Measurements from ENCODE around the gene ZNF500. TPM values are rescaled to one million over a fixed set of nuclear protein-coding genes. Genes with fewer than 3 reads are reported as not detected.

Gene ZNF500
- 9.7 and 10.9 TPM in 2 replicates for total RNA-seq

DNA sequence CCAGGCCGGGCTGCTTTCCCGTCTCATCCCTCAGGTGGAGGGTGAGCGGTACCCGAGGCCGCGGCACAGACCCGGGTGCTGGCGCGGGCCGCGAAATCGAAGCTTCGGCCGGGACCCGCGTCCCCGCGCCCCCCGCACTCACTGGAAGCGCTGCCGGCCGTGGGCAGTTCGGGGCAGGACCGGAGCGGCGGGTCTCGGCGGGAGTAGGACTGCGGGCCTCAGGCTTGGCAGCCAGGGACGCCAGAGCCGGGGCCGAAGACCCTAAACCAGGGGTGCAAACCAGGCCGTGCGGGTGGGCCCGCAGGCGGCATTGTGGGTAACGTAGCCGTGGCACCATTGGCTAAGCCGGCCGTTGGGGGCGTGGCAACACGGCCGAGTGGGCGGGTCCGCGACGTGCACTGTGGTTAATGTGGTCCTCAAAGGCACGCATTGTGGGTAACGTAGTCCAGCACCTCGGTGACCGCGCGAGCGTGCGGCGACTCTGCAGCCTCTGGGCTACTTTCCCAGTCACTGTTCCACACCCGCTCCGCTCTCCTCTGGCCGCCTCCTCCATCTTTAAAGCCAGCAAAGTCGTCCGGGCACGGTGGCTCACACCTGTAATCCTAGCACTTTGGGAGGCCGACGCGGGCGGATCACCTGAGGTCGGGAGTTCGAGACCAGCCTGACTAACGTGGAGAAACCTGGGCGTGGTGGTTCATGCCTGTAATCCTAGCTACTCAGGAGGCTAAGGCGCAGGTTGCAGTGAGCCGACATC lies at the start of gene ZNF500:
Gene ZNF500, minus strand, starts transcription at position 288 of the 754 bp plus-strand sequence. CDS start 1,184 bp downstream, outside the sequence.
- peak; percentile 98 for DNase-seq

DNA sequence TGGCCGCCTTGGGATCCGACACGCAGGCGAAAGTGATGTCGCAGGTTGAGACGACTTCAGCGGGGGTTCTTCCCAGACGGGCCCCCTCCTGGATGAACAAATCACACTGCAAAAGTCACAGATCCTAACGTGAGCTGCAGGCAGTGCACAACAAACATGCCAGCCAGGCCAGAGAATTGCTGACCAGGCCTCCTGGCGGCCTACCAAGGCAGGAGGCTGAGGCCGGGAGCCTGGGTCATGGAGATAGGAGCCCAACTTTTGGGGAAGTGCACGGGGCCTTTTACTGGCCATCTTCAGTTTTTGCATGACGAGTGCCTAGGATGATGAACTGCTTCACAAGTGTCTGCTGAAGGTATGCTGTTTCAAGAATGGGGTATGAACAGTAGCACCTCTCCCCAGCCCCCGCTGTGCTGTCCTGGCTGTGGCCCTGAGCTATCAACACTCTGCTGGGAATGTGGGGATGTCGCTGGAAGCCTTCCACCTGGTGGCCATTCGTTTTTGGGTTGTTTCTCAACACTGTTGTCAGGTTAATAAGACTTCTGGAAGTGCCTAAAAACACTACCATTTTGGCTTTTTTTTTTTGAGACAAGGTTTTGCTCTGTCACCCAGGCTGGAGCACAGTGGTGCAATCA lies 47.7 kb upstream of the ZNF500 start:
- no peak for DNase-seq

DNA sequence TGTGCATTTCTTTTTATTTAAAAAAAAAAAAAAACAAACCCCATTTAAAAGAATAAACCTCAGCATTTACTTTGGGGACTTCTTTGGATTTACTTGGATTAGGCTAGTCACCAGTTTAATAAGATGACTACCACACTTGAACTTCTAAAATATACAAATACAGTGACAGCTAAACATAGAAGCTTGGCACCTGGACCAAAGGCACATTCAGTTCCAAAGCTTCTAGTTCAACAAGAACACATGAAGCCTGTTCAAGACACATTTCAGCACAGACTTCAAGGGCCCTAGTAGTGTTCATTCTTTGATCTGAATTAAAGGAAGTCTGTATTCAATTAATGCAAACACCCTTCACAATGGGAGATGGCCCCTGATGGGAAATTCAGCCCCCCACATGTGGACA lies 47.1 kb upstream of the ZNF500 start:
- DNase-seq = no peak

DNA sequence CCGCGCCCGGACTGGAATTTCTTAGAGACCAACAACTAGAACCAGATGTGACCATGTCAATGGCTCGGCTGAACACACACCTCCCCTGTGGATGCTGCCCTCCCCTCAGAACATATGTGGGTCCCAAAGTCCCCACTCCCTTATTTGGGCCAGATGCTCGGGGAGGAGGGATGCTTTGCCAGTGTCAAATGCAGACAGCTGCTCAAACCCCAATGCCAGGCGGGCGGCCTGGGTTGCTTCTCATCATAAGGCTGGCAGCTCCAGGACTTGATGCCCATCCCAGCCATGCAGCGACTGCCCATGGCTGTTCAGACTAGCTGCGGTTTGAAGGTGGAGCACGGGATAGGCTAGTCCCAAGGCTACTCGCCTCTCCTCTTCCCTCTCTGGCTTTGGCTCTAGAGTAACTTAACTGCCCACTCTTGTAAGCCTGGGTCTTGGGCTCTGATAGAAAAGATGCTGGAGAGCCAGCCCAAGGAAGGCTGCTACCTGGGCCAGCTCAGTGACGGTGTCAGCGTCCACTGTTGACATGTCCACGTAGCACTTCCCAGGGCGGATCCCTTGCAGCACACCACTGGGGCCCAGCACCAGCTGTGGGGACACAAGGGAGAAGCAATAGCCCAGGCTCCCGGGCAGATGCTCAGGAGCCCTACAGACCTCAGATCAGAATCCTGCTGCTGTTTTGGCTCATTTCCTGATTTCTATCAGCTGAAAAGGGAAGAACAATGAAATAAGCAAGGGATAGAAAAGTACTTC lies 46.5 kb upstream of the ZNF500 start:
- no peak for DNase-seq

DNA sequence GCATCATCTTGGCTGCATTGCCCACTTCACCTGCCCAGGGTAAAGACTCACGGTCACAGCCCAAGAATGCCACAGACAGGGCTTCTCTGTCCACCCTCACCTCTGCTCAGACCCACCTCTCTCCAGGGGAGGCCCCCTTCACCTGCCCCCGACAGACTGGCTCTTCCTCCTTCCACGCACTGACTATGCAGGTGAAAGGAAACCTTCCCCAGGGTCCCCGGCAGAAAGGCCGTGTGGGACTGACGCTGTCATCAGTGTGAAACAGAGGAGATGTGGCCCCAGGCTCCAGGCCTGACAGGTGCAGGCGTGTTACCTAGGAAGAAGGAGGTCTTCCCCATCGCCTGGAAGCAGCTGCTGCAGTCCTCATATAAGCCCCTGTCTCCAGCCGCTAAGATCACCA lies 44.8 kb upstream of the ZNF500 start:
- DNase-seq = no peak

DNA sequence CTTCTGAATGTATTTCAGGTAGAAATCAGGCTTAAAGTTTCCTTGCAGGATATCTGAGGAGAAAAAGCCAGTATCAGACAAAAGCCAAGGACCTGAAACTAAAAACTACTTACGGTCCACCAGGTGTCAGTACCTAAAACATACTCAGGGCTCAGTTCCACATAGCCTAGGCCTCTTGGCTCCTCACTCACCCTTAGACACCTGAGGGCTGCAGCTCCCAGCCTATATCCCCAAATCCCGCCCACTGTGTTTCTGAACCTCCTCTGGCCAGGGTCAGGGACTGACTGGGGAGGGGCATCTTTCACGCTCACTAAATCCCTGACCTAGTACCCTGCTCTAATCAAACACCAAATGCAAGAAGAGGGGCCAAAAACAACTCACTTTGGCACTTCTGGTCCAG lies 44.3 kb upstream of the ZNF500 start:
- no peak for DNase-seq

DNA sequence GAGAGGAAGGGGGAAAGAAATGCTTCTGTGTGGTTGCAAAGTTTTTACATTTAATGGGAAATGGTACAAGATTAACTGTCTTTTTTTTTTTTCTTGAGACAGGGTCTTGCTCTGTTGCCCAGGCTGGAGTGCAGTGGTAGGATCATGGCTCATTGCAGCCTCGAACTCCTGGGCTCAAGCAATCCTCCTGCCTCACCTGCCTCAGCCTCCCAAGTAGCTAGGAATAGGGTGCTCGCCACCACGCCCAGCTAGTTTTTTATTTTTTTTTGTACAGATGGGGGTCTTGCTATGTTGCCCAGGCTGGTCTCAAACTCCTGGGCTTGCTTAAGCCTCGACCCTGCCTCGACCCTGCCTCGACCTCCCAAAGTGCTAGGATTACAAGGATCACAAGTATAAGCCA lies 39.3 kb upstream of the ZNF500 start:
- no peak for DNase-seq

DNA sequence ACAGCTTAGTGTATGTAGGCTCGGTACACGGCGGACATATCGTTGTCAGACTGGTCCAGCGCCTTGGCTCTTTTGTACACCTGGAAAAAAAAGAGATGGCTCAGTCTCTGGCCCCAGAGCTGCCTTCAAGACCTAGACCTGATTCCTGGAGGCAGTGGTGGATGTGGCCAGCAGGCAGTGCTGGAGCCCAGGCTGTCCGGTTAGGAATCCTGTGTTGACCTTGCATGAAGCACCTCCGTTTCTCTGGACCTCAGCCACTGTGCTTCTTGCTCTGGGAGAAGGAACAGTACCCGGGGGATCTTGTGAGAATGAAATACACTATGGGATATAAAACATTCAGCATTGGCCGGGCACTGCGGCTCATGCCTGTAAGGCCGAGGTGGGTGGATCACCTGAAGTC lies 38.3 kb upstream of the ZNF500 start:
- DNase-seq = no peak

DNA sequence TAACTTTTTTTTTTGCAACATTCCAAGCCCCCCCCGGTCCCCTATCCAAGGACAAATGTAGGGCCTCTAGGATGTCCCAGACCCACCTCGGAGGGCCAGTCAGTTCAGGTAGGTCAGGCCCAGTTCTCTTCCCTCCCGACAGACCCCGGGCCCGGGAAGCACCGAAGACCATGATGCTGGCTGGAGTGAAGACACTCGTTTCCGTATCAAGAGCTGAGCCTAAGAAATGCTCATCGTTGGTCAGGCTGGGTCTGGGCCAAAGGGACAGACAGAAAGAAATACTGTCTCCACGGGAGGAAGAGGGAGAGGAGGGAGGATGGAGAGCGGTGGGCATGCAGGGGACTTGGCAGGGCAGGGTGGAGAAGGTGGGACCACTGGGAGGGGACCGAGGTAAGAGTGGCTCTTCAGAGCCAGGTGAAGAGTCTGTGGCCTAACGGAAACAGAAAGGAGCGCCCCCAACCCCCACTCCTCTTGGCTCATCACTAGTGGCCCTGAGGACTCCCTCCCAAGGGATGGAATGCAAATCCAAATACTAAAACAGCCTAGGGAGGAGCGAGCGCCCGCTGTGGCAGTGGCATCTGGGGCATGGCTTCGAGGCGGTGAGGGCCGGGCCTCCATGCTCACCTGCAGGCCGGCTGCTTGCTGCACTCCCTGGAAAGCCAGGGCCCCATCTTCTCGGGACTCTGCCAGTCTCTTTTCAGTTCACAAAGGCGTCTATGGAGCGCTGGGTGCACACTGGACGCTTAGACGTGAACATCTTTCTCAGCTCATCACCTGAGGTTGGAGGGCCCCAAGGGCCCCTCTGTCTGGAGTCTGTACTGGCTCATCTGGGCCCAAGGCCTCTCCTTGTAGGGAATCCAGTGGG lies 37.2 kb upstream of the ZNF500 start:
- no peak for DNase-seq

DNA sequence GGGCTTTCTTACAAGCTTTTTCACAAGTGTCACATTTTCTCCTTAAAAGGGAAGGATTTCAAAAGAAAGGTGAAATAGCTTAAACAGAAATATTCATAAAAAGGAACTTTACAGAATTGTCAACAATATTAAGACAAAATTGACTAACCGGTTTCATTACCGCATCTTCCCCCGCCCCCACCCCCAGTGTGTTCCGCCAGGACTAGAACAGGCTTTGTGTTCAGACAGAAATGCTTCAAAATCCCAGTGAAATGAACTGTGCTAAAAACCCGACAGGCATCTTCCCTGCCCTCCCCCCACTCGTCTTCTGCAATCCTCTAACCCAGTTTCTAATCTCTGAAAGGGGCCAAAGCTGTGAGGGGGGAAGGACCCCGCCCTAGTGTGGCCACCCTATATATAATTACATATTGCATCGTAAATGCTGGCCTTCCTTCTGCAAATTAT lies 36.5 kb upstream of the ZNF500 start:
- no peak for DNase-seq

DNA sequence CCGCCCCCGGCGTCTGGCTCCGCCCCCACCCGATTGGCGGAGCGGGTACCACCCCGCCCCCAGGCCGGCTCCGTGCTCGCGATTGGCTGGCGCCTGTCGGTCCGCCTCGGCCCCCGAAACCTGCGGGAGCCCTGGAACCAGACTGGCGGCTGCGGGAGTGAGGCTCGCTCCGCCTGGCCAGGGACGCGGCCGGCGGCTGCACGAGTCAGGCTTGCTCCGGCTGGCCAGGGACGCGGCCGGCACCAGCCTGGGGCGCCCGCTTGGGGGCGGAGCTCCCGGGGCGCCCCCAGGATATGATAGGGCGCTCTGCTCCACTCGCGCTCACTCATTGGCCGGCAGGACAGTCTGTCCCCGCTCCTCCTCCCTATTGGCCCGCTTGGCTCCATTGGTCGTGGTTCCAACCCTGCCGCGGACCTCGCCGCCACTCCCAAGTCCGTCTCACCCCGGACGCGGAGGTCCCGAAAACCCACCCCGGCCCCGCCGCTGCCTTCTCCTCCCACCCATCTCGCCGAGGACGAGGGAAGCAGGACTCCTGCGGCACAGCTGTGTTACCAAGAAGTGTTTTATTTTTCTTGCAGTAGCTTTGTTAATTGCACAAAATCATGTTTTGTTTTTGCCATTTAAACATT lies 35.8 kb upstream of the ZNF500 start:
- peak; percentile 92 for DNase-seq

DNA sequence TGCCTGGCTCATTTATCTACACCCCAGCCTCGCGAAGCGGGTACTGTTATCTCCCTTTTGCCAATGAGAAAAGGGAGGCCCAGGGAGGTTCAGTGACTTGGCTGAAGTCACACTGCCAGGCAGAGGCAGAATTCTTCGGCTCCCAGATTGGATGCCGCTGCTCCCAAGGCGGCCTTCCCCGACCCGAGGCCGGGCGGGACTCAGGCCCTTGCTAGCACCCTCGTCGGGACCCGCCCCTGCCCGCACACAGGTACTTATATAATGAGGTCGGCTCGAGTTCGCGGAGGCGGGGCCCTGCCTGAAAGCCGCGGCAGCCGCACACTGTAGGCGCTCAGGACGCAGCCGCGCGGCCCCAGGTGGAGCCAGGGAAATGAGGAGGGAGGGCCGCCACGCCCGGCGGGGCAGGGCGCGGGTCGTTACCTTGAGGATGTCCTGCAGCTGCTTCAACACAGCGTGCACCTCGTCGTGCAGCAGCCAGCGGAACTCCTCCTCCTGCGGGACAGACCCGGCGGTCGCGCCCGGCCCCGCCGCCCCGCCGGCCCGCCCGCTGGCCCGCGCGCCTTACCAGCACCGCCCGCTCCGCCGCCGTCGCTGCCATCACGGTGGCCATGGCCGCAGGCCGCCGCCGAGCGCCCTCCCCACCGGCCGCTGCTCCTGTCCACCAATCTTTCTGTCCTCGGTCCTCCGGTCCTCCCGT lies 35.1 kb upstream of the ZNF500 start, which contains the start of gene ROGDI:
Gene ROGDI, minus strand, starts transcription at position 672 of the 697 bp plus-strand sequence. Its CDS starts 62 bp downstream, at position 610.
- peak; percentile 46 for DNase-seq

DNA sequence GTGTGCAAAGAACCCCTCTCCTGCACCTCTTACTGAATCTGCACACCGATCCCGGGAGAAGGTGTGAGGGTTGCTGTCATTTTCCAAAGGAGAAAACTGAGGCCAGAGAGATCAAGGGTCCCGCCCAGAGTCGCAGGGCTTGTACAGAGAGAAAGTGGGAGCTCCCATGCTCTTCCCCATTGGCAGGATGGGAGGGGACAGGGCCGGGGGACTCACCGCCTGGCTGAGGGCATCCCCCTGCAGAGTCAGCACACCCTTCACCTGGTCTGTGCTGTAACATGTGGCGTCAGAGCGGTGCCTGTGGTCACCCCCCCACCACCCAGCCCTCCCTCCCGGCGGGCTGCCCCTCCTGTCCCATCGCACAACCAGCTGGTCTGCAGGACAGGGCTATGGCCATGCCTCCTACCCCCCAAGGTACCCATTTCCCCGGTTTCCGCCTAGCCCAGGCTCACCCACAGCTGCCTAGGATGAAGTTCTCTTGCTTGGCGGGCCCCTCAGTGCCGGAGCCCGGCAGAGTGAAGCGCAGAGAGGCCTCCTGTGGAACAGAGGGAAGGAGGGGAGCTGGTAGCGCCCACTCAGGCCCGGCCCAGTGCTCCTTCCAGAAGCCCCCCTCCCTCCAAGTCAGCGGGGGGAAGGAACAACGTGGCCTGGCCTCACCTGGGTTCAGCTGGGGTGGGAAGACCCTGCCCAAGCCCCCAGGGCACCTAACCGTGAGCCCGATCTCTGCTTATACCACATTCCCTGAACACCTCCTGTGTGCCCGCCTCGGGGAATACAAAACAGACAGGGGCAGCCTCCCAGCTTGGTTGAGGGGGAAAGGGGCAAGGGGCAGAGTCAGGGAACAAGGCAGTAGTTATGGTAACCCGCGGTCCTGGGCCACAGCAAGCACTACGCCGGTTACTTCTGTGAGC lies 34.3 kb upstream of the ZNF500 start:
- no peak for DNase-seq

DNA sequence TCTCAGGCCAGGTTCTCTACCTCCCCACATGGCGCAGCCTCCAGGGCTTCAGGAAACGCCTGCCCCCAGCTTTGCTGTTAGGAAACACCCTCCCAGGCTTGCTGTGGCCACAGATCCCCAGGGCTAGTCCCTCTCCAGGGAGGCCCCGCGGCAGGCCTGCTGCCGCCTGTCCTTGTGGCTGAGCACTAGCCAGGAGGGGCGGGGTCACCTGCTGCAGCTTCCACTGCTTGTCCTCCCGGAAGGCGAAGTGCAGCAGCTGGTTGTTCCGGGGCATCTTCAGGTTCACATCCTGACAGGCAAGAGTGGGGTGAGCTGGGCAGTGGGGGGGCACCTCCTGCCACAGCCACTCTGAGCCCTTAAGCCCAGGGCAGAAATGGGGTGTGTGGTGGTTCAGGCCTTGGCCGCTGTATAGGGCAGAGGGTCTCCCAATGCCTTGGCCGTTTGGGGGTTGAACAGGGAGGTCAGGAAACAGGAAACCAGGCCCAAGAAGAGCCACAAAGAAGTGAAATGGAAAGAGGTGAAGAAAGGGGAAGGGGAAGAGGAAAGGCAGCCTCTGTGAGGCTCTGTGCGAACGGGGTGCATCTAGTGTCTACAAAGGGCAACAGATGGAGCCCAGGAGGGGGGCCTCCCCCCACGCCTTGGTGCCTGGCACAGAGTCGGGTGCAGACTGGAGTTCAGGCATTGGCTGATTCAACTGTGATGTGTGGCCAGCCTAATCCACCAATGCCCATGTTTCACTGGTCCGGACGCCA lies 33.5 kb upstream of the ZNF500 start:
- no peak for DNase-seq

DNA sequence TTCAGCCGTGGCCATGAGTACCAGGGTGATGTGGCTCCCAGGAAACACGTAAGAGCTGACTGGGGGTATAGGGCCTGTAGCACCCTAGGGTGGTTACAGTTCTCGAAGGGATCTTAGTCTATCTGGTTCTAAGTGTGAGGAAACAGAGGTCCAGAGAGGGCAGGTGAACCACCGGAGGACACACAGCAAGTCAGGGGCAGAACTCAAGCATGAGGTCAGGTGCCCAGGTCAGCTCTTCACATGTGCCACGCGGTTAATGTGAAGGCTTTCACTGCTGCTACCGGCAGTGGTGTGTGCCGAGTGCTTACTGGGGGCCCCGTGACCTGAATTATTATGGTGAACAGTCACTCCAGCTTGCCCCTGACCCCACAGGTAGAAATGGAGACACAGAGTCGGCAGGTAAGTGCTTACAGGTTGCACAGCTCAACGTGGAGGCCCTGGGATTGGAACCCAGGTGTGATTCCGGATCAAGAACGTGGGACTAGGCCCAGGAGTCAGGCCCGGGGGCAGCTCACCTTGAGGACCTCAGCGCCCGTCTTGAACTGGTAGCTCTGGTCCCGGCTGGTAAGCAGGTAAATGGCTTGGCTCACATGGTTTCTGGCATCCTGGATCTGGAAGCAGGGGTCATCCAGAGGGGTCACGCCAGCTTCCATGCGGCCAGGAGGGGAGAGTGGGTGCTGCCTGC lies 32.4 kb upstream of the ZNF500 start:
- no peak for DNase-seq

DNA sequence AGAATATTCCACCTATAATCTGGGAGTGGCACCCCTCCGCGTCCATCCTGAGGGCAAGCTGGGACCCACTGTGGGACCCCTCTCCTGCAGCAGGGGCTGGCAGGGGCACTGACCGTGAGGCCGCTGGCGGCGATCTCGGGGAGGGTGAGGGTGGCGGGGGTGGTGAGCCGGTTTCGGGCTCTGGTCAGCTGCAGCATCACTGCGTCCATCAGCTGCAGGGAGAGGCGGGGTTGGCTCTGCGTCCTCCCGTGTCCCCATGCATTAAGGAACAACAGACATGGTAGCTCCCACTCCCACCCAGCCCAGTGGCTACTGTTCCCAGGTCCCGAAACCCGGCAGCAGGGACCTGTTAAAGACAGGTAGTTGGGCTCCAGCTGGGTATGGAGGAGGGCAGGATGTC lies 31.5 kb upstream of the ZNF500 start:
- DNase-seq = no peak

DNA sequence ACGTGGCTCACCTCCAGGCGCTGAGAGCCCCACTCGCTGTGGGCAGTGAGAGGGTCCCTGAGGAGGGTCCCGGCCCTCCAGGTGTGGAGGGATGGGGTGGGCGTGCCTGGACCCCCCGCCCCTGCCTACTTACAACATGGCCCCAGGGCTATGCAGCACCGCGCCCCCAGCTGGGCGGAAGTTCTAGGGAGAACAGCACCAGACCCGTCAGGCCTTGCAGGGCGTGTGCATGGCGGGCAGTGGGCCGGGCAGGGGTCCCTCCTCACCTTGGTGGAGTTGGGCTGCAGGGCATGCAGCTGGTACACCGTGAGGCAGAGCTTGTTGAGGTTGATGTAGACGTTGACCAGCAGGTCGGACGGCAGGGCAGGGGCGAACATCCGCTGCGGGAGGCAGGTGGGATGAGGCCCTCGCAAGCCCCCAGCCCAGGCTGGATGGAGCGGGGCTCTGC lies 30.9 kb upstream of the ZNF500 start:
- DNase-seq = no peak

DNA sequence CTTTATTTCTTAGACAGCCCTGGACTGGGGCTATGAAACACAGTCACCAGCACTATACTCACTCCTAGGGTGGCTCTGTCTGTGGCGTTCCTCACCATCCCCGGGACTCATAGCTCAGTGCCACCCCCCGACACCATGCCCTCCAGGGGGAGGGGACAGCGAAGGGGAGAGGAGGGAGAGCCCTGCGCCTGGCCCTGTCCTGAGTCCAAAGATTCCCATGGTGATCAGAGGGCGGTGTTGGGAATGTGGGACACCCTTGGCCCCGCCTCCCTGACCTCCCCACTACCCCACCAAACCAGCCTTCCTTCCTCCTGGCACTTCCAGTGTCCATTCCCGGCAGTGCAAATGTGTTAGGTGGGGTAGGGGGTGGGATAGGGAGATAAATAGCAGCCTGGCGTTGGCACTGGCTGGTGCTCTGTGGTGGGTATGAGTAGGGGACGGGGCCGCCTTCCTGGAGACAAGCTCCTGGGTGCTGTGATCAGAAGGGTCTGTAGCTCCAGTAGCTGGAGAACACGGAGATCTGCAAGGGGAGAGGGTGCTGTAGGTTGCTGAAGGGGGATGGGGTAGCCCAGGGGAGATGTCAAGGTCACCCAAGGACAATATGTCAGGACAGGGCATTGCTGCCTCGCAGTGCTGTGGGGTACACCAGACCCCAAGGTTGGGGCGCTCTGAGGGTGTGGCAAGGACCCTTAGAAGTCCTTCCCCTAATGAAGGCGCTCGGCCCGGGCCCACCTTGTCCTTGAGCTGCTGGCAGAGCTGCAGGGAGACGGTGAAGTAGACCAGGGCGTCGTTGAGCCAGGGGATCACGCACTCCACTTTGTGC lies 30.2 kb upstream of the ZNF500 start:
- DNase-seq = no peak

Data from dermis blood vessel endothelial cell (primary cell).